HG02970 (cell line): ENCODE measurements around the gene INPP5A.

ENCODE experiments used
- ATAC-seq: cut with Tn5 transposase; IDR thresholded peaks from one replicate; pipeline ENCODE4 v1.9.1; 2021; ENCODE audit warnings: mild to moderate bottlenecking, moderate library complexity, moderate number of reproducible peaks; ENCODE audit not compliant: unreplicated experiment, low FRiP score

Gene INPP5A

GRCh38 chr10:132607491-132607890 is 69.9 kb downstream of the INPP5A start:
- no peak for ATAC-seq

GRCh38 chr10:132607961-132608495 is 70.4 kb downstream of the INPP5A start:
- no peak for ATAC-seq

- ATAC-seq, result no peak
These were observed 71.1 kb downstream of the INPP5A start for GRCh38 chr10:132608511-132609195.

DNA sequence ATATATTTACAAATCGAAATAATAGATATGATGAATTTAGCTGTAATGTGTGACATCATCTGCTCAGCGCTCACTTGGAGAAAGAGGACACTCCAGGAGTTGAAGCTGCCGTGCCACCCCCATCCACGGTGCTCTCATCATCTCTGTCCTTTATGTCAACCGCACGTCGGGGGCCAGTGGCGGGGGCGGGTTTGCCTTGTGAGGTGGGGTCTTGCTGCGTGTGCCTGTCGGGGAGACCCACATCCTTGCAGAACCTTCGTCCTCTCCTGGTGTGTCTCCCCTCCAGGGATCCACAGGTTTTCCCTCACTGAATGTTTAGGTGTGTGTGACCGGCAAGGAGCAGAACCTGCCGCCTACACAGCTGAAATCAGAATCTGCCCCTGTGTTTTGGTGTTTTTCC is 71.6 kb downstream of the INPP5A start:
- no peak for ATAC-seq

GRCh38 chr10:132610071-132610701 is 72.6 kb downstream of the INPP5A start:
- ATAC-seq, result no peak

GRCh38 chr10:132611026-132611910 is 73.7 kb downstream of the INPP5A start:
- ATAC-seq, result no peak

DNA sequence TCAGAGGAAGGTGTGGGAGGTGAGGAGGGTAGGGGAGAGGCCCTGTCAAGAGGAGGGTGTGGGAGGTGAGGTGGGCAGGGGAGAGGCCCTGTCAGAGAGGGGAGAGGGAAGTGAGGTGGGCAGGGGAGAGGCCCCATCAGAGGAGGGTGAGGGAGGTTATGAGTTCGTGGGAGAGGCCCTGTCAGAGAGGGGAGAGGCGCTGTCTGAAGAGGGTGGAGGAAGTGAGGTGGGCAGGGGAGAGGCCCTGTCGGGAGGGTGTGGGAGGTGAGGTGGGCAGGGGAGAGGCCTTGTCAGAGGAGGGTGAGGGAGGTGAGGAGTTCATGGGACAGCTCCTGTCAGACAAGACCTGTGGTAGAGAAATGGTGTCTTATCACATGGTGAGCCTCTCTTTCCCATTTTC is 74.4 kb downstream of the INPP5A start:
- no peak for ATAC-seq

GRCh38 chr10:132612571-132613504 is 75.3 kb downstream of the INPP5A start:
- no peak for ATAC-seq

GRCh38 chr10:132613566-132614348 is 76.2 kb downstream of the INPP5A start:
- no peak for ATAC-seq

GRCh38 chr10:132614431-132615340 is 77.1 kb downstream of the INPP5A start:
- no peak for ATAC-seq

DNA sequence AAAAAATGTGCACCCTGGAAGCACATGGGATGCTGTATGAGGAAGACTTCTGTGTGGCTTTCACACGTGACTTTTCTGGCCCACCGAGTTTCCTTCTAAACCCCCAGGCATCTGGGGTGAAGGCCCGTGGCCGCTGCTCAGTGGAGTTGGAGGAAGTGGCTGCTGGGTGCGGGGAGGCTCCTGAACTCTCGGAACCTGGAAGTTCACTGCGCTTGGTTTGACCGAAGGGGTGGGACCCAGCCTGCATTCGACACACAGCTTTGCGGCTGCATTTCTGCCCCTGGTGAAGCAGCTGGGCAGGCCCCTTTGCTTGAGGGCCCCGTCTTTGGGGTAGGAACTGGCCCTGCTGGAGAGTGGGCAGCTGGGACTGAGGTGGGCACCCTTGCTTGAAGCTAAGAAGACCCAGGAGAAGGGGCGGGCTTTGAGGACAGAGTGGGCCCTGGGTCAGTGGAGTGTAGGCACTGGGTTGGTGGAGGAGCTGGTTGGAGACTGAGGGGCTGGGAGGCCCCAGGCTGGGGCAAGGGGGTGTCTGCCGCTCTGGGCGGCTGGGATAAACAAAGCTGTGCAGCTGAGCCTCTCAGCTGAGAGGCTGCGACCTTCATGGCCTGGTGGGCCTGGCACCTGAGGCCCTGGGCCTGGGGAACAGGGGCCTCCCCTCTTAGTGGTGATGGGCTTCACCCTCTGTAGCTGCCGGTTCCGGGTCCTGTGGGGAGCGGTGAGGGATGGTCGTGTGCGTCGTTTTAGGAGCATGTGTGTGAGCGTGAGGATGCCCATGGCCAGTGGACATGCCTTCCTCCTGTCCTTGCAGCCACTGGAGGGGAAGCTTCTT is 78.0 kb downstream of the INPP5A start:
- ATAC-seq, result no peak

- no peak for ATAC-seq
These were observed 78.8 kb downstream of the INPP5A start for GRCh38 chr10:132616170-132616995.

GRCh38 chr10:132616996-132617736 is 79.6 kb downstream of the INPP5A start:
- ATAC-seq, result no peak

DNA sequence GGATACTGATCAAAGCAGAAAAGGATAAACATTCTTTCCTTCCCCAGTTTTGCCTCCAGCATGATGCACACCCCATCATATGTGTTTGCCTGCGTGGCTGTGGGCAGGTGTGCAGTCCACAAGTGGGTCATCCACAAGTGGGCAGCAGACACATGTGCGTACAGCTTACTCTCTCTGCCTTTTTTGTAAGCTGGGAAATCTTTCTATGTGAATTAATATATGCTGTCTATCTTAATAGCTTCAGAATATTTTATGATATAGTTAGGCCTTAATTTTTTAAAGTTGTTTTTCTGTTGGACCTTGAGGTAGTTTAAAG is 80.1 kb downstream of the INPP5A start:
- ATAC-seq, result no peak

DNA sequence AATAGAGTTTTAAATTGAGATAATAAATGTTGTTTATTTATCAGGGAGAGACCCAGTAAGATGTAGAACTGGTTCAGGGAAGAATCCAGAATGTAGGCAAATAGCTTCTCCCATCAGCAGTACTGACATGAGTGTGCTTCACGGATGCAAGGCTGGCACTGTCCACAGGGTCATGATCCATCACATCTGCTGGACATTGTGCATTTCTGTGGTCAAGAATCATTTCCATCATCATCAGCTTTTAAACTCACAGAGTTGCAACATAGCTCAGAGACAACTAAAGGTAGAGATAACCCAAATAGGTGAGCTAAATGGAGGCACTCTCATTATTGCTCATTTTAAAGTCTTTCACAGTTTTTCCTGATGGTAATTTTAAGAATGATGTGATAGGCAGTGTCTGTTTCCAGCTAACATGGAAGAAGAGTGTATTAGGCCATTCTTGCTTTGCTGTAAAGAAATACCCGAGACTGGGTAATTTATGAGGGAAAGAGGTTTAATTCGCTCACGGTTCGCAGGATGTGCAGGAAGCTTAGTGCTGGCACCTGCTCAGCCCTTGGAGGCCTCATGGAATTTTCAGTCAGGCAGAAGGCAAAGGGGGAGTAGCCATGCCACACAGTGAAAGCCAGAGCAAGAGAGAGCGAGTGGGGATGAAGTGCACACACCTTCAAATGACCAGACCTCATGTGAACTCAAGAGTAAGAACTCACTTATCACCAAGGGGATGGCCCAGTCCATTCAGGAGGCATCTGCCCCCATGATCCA is 80.8 kb downstream of the INPP5A start:
- no peak for ATAC-seq
